Measurements from ENCODE around the gene TFPT.
"Not testable (repeated sequence)": the region's sequence is repeated elsewhere in the genome, so short reads cannot be mapped to it uniquely, and the experiment has no call there.

The TFPT gene

DNA sequence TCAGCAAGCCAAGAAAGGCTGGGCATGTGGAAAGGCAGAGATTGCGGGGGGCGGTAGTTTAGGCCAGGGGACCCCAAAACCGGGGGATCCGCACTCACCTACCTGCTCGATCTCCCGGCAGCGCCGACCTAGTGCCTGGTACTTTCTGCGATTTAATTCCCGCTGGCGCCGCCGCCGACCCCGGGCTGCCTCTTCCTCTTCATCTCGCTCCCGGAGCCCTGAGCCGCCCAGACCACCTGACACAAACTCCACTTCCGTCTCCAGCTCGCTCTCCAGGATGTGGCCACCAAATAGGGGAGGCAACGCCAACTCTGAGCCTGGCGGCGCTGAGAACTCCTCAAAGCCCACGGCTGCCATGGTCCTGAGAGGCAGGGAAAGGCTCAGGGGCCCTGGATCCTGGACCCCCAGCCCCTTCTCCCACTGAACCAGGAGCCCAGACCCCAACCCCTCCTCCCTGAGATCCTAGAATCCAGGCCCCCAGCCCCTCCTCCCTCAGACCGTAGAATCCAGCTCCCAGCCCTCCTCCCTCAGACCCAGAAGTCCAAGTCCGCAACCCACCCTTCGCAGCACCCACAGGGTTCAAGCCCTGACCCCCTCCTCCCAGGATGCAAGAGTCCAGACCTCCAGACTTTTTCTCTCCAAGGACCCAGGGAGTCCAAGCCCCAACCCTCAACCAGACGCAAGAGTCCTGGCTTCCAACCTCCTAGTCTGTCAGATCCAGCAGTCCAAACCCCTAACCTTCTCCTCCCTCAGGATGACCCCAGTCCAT lies 933 bp downstream of the TFPT start:
- DNase-seq: peak; percentile 65

GRCh38 chr19:54109651-54110050 lies 5.8 kb downstream of the TFPT start:
- no peak for DNase-seq

DNA sequence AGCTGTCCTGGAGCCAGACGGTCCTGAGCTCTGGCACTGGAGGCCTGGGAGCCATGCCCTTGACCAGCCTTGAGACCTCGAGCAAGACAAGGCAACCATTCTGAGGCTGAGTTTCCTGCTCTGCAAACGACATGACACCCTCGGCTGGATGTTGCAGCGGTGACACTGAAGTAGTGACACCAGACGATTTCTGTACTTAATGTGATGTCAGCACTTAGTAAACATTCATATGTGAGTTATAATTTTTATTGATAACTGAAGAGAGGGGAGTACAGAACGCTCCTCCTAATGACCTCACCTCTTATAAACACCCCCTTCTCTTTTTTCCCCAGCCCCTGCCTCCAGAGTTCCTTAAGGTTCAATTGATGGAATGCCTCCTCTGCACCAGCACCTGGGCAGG lies 7.0 kb downstream of the TFPT start:
- DNase-seq: no peak

DNA sequence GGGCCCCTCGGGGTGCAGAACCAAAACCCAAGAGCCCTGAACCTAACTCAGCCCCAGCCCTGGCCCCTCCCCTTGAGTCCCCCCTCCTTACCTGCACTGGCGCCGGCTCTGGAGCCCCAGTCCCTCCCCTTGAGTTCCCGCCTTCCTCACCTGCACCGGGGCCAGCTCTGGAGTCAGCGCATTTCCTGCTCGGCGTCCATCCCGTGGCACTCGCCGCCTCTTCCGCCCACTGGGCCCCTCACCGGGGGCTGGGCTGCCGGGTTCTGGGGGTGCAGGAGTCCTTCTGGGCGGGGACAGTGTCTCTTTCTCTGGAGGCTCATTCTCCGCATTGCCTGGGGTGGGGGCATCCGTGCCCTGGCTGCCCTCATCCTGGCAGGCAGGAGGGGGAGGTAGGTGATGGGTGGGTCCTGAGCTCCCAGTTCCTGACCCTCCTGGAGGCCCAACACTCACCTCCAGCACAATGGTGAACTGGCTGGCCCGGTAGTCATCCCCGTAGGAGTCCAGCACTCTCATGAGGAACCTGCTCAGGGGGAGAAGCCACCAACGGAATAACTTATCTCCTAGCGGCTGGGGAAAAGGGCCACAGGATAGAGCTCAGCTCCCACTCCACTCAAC lies 7.5 kb downstream of the TFPT start:
- no peak for DNase-seq

- DNase-seq: no peak
These were observed 8.7 kb downstream of the TFPT start for GRCh38 chr19:54106716-54107115.

DNA sequence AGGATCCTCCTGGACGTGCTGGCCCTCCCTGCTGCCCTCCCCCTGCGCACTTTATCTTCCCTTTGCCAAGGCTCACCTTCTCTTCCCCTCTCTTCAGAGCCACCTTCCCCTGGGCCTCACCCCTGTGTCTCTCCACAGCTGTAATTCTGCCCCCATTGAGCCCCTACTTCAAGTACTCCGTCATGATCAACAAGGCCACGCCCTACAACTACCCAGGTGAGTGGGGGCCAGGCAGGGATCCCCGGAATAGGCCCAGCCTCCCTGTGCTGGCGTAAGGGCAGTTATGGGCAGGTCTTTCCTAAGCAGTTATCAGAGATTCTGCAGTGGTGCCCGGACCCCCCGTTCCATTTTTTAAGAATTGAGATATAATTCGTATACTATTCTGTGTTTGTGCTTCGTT lies 9.7 kb downstream of the TFPT start:
- no peak for DNase-seq

DNA sequence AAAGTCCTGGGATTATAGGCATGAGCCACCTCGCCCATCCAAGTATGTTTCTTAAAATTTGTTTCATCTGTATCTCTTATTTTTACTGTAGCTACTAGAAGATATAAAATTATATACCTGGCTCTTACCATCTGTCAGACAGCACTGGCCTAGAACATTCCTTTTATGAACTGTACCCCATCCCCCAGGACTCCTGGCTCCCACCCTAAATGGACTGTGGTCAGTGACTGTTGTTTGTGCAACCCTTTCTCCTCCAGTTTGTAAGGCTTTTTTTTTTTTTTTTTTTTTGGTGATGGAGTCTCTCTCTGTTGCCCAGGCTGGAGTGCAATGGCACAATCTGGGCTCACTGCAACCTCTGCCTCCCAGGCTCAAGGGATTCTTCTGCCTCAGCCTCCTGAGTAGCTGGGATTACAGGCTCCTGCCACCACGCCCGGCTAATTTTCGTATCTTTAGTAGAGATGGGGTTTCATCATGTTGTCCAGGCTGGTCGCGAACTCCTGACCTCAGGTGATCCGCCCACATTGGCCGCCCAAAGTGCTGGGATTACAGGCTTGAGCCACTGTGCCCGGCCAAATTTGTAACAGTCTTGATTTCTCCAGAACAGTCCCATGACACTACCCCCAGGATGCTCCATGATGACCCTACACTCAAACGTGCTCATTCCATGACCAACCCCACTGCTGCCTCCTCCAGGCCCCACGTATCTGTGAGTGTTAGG lies 10.3 kb downstream of the TFPT start:
- DNase-seq: no peak

GRCh38 chr19:54102421-54103169 lies 12.9 kb downstream of the TFPT start, which contains the start of gene NDUFA3:
NDUFA3 (plus strand) TSS chr19:54102855; CDS start chr19:54102879, 24 bp downstream.
- peak; percentile 99 for DNase-seq

DNA sequence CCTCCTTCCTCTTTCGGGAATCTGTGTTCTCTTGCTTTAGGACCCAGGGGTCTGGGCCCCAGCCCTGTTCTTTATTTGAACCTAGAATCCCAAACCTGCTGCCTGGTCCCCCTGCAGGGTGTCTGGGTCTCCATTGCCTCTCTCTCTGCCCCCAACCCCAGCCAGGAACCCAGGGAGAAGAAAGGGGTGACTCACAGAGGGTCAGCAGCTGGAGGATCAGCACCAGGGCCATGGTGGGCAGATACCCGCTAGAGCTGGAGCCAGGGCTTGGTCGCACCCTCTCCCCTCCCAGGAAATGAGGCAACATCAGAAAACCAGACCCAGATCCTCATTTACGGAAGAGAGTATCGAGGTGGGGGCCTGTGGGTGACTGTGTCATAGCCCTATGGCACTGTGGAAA lies 14.9 kb downstream of the TFPT start, which contains the start of gene OSCAR:
OSCAR (minus strand) TSS at position 243 of the 400 bp plus-strand sequence; CDS start at position 232, 11 bp downstream.
- DNase-seq: no peak

DNA sequence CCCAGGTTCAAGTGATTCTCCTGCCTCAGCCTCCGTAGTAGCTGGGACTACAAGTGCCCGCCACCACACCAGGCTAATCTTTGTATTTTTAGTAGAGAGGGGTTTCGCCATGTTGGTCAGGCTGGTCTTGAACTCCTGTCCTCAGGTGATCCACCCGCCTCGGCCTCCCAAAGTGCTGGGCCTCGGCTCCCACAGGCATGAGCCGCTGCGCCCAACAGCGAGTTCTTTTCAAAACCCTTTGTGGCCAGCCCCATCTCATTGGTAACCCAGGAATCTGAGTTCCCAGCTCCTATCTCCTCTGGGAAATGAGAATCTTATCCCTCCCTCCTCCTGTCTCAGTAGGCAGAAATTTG lies 15.6 kb downstream of the TFPT start:
- DNase-seq: not testable (repeated sequence)

GRCh38 chr19:54099190-54099902 lies 16.1 kb downstream of the TFPT start:
- DNase-seq: no peak

- peak; percentile 11 for DNase-seq
These were observed 18.8 kb downstream of the TFPT start for GRCh38 chr19:54096617-54097106.

- DNase-seq: peak; percentile 44
These were observed 19.4 kb downstream of the TFPT start for GRCh38 chr19:54095859-54096616.

GRCh38 chr19:54095136-54095858 lies 20.2 kb downstream of the TFPT start:
- DNase-seq: no peak

- no peak for DNase-seq
These were observed 20.9 kb downstream of the TFPT start for GRCh38 chr19:54094426-54095000.

- no peak for DNase-seq
These were observed 31.0 kb downstream of the TFPT start for GRCh38 chr19:54084410-54084809.

DNA sequence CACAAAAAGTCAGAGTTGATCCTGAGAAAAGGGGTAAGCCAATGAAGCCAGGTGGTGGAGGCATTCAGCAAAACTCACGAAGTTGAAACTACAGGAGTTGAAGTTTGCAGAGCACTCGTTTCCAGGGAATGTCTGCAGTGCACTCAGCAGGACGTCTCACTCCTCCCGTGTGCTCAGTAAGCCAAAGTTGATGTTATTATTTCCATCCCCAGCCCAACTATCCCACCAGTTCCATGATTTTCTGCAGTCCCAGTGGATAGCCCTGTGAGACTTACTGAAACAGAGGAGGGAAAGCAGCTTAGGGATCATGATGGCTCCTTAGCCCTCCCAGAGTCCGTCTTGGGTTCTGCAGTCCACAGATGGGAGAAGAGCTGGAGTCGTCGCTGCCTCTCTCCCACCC lies 34.4 kb downstream of the TFPT start, which contains the start of gene TARM1:
TARM1 (minus strand) TSS at position 334 of the 400 bp plus-strand sequence; CDS start at position 309, 25 bp downstream.
- DNase-seq: no peak

DNA sequence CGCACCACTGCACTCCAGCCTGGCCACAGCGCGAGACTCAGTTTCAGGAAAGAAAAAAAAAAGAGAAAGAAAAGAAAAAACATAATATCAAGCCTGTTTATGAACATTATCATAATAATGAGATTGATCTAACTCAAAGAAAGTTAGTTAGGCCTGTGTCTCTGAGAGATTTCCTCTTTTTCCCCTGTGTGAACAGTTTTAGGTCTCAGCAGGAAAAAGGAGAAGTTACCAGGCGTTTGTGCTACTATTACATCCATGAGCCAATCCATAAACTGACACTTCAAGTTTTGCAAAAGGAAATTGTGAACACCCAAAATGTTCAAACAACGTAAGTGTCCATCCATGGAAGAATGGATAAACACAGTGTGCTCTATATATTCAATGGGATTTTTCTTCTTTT lies 38.1 kb downstream of the TFPT start:
- no peak for DNase-seq

DNA sequence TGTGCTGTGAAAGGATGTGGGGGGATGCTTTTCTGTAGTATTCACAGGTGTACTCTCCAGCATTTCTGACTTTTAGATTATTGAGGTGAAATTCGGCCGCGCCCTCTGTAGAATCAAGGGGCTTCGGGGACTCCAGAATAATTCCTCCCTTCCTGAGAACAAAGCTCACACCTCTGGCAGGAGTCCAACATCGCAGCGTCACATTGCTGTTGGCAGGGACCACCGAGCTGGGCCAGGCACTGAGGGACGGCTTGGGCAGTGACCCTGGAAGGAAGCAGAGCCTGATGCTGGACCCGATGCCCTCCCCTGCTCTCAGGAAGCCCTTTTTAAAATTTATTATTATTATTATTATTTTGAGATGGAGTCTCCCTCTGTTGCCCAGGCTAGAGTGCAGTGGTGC lies 40.6 kb downstream of the TFPT start:
- no peak for DNase-seq

DNA sequence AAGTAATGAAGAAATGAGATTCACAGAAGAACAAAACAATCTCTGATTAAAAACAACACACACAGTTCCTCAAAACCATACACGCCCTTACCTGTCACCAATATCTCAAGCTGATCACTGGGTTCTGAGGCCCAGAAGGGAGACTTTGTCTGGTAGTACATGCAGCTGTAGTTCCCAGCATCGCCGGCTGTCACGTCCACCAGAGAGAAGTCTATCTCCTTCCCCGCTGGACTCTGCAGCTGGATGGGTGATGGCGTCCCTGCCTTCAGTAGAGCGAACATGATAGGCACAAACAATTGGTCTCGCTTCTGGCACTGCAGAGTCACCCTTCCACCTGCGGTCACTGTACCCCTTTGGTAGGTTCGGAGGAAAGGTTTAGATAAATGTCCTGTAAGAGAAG lies 41.6 kb downstream of the TFPT start:
- DNase-seq: no peak
